Adipose tissue (tissue), 3 donors: ENCODE data around the gene NR4A1. TPM values are rescaled to one million over a fixed set of nuclear protein-coding genes. Genes with fewer than 3 reads are reported as not detected.

Experiments
- H3K27ac ChIP-seq: one replicate; pipeline ENCODE4 v1.5.1; 2013; ENCODE audit warnings: low read depth, low read length
- WGBS, 3 donors: extraction: QIAGEN DNeasy Blood & Tissue Kit; methylation state at CpG; one replicate each; pipeline ENCODE4 v1.1.7; 2013; 5-methylcytosine and 5-hydroxymethylcytosine counted together
- polyA plus RNA-seq, 3 donors: library from polyadenylated mRNA; stranded (reverse); fragments of 200-250 nt; gene quantifications; one replicate each; pipeline ENCODE4 v1.2.3, GENCODE V29; 2013
- donor health status: healthy with polysubstance abuse.
- donor health status: Bipolar disorder and iron deficiency.
- donor health status: healthy.

Gene NR4A1
- 1,000 to 10,000 TPM in 1 of 3 donors, 100 to 1,000 TPM in 1, 10 to 100 TPM in 1; 41.8 to 1,093 (median 360) TPM for polyA plus RNA-seq

DNA sequence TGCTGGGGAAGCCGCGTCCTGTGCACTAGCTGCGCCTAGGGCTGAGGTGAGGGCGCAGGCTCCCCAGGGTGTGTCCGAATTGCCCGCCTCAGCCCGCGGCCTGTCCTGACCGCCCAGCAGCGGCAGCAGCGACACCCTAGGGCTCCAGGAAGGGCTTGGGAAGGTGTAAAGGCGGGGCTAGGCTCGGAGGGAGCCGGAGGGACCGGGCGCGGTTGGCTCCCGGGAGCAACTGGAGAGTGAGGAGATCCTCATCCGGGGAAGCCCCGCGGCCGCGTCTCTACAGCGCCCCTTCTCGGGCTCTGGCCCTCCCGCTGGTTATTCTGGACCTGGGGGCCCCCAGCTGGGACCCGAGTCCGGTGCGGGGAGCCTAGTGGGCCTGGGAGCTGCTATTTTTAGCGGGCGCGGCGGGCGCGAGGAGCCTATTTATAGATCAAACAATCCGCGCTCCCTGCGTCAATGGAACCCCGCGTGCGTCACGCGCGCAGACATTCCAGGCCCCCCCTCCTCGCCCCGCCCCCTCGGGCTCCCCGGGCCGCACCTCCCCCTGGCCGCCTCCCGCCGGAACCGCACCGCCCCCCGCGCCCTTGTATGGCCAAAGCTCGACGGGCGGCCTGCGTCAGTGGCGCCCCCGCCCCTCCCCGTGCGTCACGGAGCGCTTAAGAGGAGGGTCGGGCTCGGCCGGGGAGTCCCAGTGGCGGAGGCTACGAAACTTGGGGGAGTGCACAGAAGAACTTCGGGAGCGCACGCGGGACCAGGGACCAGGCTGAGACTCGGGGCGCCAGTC lies at the start of gene NR4A1:
Gene NR4A1 (plus strand): TSS at position 685 of the 784 bp plus-strand sequence. CDS start 2,887 bp downstream, outside the sequence.
- peak within 1 kb of the TSS; percentile 80 for H3K27ac ChIP-seq
- 0 to 1% (median 1%) methylated on average over 69 to 77 of the region's 77 CpGs for WGBS, 3 donors

DNA sequence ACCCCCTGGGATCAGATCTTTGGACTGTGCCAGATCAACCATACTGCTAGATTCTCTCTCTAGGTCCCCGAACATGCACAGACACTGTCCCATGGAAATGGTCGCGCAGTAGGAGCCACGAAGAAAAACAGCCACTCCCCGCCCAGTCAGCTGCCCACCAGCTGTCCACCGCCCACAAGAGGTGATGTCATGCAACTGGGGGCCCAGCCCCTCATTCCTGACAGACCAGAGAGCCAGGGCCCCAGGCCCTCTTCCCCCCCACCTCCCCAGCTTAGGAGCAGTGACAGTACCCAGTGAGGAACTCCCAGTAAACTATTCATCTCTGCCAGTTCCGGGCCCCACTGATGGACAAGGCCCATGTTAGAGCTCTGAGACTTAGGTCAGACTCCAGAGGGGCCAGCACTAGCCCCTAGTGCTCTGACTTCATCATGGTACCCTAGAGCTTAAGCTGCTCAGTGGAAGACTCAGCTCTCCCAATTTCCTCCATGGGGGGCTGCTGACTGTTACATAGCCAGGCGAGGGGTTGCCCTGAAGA lies 48.2 kb upstream of the NR4A1 start:
- WGBS, 3 donors: 89 to 93% (median 91%) methylated on average over 8 of the region's 8 CpGs
- no peak overlapping the region for H3K27ac ChIP-seq

DNA sequence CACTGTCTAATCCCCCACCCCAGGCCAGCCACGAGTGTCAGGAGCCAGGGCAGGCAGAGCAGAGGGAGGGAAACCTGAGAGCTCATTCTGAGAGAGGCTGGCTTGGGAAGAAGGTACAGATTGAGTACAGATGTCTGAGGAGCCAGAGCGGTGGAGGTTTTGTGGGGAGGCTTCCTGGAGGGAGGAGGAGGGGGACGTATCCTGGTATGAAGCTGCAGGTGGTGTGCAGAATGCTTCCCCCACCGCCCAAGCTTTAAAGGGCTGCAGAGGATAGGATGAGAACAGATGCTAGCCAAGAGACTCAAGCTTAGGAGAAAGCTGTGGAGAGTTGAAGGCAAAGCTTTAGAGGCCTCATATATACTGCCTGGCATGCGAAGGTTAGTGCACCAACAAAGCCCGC lies 47.7 kb upstream of the NR4A1 start:
- H3K27ac ChIP-seq: no peak overlapping the region
- whole genome bisulfite sequencing, 3 donors: 71 to 76% (median 75%) methylated on average over 6 of the region's 6 CpGs

DNA sequence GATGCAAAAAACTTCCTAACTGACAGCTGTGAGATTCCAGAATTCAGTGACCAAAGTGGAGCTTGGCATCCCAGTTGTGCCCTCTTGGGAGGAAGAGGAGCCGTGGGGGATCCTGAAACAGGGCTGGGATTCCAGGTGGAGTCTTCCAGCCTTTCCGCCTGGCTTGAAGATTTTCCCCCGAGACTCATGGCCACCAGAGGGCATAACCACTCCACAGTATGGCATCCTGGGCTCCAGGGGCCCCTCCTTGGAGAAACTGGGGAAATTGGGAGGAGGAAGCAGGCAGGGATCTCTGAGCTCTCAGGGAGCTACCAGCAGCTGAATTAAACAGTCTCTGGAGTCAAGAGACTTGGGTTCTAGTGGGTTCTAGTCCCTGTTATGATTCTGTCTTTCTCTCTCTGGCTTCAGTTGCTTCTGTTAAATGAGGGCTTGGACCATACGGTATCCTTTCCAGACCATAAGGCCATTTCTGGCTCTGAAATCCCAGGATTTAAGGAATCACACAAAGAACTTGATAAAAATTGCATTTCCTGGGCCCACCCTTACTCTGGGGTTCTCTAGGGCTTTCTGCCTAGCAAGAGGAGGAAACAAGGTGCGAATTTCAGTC lies 47.1 kb upstream of the NR4A1 start:
- no peak overlapping the region for H3K27ac ChIP-seq
- WGBS, 3 donors: 50 to 66% (median 58%) methylated on average over 5 of the region's 5 CpGs

DNA sequence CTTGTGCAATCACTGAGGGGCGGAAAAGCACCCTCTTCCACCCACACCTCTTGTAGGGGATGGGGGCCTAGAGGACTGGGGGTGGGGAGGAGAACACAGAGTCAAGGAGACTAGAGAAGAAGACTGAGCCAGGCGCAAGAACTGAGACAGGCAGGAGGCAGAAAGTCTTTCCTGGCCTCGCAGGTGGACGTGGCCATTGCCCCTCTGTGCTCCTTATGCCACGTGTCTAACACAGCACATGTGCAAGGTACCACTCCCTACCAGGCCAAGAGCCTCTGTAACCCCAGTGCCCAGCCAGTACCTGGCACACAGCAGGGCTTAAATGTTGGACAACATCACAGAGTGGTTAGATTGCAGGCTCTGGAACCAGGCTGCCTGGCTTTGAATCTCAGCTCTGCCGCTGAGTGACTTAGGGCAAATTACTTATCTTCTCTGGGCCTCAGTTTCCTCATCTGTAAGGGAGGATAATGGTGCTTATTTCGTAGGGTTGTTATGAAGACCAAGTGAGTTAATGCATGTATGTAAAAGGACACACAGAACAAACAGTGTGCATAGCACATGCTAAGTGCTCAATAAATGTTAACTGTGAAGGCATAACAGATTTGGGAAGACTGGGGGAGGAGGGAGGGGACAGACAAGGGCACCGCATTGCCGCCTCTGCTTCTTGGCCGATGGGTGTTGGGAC lies 45.9 kb upstream of the NR4A1 start:
- no peak overlapping the region for H3K27ac ChIP-seq
- WGBS, 3 donors: 71 to 87% (median 77%) methylated on average over 10 of the region's 10 CpGs

DNA sequence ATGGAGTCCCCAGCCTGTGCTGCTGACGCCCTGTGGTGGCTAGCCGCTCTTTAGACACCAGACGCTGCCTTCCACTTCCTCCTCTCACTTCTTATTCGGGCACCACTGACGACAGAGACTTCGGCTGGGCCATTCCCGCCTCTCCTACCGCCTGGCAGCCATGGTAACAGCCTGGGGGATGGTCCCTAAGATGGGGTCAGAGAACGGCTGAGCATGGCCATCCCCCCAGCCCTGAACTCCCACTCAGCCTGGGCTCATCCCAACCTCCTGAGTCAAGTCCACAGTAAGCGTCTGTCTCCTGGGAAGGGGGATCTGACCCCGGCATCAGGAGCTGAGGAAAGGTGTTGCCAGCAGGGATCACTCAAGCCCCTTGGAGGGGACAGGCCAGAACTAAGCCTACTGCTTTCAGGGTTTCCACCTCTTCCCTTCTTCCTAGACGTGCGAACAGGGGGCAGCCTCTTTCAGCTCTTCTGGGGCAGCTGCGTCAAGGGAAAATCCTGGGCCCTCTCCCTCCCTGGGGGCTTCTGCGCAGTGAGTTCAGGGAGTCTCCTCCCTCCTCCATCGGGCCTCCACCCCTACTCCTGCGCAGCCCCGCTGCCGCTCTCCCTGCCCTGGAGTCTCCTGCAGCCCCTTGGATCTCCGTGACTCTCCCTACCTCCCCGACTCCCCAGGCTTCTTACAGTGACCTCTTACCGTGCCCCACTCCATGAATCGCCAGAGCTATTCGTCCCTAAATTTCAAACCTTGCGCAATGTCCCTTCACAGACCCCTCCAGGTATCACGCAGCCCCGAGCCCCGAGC lies 45.1 kb upstream of the NR4A1 start:
- no peak overlapping the region for H3K27ac ChIP-seq
- WGBS, 3 donors: 25 to 44% (median 31%) methylated on average over 28 of the region's 28 CpGs

DNA sequence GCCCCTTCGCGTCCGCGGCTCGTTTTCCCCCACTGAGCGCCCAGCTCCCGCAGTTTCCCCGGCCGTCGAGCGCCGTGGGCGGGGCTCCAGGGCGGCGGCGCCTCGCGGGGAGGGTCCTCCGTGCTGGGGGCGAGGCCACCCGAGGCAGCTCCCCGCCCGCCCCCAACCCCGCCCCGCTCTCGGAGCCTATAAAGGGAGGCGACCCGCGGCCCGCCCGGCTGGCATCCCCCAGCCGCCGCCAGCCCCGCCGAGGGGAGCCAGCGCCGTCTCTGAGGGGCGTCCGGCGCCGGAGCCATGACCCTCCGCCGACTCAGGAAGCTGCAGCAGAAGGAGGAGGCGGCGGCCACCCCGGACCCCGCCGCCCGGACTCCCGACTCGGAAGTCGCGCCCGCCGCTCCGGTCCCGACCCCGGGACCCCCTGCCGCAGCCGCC lies 44.5 kb upstream of the NR4A1 start, which contains the start of gene TAMALIN:
Gene TAMALIN (plus strand): TSS at position 221 of the 432 bp plus-strand sequence. CDS start 74 bp downstream, at position 295.
- 1% methylated on average over 43 to 55 of the region's 60 CpGs for WGBS, 3 donors
- H3K27ac ChIP-seq: peak within 1 kb of the TSS; percentile 44

DNA sequence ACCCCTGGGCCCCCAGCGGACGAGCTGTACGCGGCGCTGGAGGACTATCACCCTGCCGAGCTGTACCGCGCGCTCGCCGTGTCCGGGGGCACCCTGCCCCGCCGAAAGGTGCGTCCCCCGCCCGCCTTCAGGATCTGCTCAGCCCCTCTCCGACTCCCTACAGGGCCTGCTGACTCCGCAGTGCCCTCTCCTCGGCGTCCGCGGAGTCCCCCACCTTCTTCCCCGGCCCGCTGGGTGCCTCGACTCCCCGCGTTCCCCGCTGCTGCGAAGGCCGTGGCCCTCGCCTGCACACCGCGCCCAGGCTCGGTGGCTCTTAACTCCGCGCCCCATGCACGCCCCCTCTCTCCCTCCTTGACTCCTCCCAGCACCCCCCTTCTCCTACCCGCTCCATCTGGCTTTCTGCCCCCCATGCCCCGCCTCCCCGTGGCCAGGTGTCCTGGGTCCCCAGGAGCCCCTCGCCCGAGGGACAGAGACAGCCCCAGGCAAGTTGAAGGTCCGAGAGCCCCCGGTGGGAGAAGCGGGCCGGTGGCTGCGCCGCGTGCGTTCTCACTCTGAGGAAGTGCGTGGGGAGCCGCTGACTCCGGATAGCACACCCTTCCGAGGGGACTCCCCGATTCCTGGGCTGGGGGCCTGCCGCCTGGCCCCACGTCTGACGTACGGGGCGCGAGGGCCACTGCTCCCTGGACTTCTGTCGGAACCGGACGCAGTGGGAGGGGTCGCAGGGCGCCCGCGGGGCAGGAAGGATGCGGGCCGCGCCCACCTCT lies 43.9 kb upstream of the NR4A1 start:
- WGBS, 3 donors: 3 to 16% (median 4%) methylated on average over 53 to 72 of the region's 72 CpGs
- peak overlapping the region; percentile 44 for H3K27ac ChIP-seq

DNA sequence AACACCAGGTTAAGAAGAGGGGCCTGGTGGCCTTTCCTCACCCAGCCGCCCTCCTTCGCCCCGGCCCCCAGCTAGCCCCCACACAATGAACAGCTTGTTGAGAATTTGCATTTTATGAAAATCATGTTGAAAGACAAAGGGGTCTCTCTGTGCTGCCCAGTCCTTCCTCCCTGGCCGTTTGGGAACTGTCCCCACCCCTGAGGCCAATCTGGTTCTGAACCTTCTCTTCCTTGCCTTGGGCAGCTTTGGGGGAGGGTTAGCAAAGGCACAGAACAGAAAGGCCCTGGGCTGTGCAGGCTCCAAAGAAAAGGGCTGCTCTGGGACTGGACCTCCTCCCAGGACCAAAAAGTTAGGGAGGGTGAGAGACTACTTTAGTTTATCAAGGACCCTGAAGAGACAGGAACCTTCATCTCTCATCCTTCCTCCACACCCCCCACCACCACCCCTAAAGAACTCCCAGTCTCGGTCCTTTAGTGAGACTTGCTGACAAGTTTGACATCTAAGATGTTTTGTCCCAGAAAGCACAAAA lies 43.2 kb upstream of the NR4A1 start:
- WGBS, 3 donors: 31 to 76% (median 46%) methylated on average over 5 of the region's 5 CpGs
- H3K27ac ChIP-seq: no peak overlapping the region

DNA sequence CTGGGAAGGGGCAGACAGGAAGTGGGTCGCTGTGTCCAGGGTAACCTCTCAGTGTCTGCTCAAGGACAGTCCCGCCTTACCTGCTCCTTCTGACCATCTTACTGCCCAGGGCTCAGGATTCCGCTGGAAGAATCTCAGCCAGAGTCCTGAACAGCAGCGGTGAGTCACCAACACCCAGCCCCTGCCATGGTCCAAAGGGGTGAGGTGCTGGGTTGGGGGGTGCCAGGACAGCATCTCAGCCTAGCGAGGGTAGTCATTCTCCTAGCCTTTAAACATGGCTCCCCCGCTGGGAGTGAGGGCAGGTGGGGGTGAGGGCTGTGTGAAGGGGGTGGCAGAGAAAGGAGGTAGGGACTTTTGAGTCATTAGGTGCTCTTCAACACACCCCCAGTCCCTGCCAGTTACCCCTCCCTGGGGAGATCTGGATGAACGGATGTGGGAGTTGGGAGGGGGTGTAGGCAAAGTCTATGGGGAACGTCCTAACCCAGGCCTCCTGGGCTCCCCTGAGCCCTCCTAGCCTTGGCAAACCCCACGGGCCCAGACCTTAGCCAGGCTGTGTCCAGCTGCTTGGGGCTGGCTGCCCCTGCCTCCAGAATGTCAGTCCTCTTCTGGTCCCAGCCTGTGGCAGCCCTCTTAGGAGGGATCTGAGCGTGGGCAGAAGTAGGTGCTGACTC lies 42.0 kb upstream of the NR4A1 start:
- WGBS, 3 donors: 70 to 80% (median 77%) methylated on average over 10 of the region's 10 CpGs
- H3K27ac ChIP-seq: no peak overlapping the region

DNA sequence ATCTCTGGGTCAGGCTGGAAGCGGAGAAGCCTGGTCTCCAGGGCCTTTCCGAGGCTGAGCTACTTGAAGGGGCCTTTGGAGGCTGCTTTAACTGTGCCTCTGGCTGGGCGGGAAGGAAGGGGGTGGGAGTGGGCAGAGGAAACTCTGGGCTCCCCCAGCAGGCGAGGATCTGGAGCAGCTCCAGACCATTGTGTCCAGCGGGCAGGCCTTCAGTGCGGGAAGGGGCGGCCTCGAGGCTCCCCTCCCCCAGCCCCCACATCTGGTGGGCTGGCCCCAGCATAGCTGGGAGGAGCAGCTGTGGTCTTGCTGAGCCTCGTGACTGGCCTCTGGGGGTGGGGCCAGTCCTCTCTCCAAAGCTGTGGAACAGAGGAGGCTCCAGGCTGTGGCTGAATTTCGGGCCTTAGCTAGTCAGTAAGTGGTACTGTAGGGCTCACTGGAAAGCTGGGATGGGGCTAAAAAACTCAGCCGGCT lies 41.1 kb upstream of the NR4A1 start:
- WGBS, 3 donors: 19 to 36% (median 25%) methylated on average over 10 to 11 of the region's 11 CpGs
- no peak overlapping the region for H3K27ac ChIP-seq

DNA sequence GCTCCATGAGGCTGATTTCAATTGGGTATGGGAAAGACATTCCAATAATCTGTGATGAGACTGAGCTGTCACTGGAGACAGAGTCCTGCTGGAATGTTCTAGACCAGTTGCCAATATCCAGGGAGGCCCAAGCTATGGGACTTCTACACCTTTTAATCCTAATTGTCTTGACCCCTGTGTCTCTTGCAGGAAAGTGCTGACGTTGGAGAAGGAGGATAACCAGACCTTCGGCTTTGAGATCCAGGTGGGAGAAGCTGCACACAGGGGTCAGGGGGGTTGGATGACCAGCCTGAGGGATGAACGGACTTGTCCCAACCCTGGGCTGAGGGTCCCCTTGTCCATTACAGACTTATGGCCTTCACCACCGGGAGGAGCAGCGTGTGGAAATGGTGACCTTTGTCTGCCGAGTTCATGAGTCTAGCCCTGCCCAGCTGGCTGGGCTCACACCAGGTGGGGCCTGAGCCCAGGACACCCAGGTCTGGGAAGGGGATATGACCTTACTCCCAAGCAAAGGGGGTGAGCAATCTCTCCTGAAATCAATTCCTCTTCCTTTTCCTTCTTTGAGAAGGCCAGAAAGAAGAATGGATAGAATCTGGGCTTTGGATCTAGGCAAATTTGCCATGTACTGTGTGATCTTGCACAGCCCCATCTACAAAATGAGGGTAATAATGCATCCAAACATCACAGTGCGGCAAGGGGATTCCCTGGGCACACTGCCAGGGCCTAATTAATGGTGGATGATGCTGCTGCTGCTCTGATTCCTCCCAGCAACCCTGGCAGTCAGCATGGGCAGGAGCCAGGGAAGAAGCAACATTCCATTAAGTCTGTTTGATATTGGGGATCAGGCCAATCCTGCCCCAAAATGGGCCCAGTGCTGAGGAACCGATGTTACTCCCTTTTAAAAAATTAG lies 40.3 kb upstream of the NR4A1 start:
- 57 to 60% (median 58%) methylated on average over 8 of the region's 8 CpGs for WGBS, 3 donors
- H3K27ac ChIP-seq: no peak overlapping the region

DNA sequence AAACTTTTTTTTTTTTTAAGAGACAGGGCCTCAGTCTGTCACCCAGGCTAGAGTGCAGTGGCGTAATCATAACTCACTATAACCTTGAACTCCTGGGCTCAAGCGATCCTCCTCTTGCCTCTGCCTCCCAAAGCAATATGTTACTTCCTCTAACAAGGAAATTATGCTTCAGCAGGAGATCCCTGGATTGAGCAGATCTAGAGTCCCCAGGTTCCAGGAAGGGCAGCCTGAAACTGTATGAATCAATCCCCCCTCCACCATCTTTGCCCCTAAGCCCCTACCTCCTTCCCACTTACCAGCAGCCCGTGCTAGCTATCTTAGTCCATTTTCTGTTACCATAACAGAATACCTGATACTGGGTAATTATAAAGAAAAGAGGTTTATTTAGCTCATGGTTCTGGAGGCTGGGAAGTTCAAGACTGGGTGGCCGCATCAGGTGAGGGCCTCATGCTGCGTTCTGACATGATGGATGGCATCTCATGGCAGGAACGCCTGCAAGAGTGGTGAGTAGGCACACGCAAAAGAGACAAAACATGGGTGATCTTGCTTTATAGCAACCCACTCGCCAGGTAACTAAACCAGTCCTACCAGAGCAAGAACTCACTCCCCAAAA lies 39.5 kb upstream of the NR4A1 start:
- no peak overlapping the region for H3K27ac ChIP-seq
- 92 to 95% (median 95%) methylated on average over 8 of the region's 8 CpGs for WGBS, 3 donors

DNA sequence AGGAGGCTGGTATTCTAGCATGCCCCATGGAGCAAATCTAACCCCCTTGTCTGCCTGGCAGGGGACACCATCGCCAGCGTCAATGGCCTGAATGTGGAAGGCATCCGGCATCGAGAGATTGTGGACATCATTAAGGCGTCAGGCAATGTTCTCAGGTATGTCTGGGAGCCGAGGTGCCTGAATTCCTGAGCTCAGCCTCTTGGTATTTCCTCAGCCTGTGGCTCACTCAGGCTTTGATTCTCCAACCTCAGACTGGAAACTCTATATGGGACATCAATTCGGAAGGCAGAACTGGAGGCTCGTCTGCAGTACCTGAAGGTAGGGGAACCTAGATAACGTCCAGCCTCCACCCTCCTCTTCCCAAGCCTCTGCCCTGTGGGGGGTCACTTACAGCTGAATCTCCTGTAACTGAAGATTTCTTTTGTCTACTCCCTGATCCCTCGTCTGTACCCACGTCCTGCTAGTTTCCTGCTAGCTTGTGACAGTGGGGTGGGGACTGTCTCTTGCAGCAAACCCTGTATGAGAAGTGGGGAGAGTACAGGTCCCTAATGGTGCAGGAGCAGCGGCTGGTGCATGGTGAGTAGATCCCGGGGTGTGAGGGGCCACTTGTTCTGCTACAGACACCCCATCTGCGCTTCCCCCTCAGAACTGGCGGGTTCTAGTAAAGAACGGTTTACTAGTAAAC lies 37.5 kb upstream of the NR4A1 start:
- WGBS, 3 donors: 88 to 90% (median 90%) methylated on average over 16 of the region's 16 CpGs
- no peak overlapping the region for H3K27ac ChIP-seq
